Bronchus fibroblast of lung (primary cell): Measurements from ENCODE around the gene VTI1A. TPM values are rescaled to one million over a fixed set of nuclear protein-coding genes. Genes with fewer than 3 reads are reported as not detected.

ENCODE experiments used
- total RNA-seq: library from RNA; depleted of rRNA; stranded (reverse); fragments of >200 nt; gene quantifications from 2 replicates; pipeline ENCODE4 v1.2.3, GENCODE V29; 2015

VTI1A gene
- 18.3 and 21.9 TPM in 2 replicates for total RNA-seq

DNA sequence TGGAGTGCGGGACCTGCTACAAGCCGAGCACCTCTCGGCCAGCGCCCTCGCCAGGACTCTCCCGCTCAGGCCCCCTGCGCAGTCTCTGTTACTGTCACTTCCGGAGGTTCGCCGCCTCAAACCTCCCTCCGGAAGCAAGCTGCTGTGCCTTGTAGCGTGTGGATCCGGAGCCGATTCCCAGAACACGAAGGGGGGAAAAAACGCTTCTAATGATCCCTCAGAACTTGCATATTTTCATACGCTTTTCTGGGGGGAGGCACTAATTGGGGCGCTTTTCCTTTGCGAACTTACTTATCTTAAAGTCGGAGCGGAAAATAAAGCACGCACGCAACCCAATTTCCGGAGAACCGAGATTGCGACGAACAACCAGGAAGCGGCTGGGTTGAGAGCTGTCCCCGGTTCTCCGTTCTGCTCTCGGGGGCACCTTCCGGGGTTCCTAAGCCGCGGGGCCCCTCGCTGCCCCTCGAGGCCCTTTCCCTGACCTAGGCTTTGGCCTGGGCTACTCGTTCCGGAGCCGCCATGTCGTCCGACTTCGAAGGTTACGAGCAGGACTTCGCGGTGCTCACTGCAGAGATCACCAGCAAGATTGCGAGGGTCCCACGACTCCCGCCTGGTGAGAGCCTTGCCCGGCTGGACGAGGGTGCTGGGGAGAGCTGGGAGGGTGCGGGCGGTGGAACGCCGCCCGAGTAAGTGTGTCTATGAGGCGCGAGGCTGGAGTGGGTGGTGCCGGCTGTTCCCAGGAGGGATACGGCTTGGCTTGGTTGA lies at the start of gene VTI1A, which contains the start of gene ZDHHC6:
Gene VTI1A, plus strand, starts transcription at position 361 of the 765 bp plus-strand sequence. Its CDS starts 159 bp downstream, at position 520.
Gene ZDHHC6, minus strand, starts transcription at position 60 of the 765 bp plus-strand sequence. CDS start 1,478 bp downstream, outside the sequence.

Other genes starting within 250 kb of the VTI1A start
- not detected in 2 replicates for gene TECTB, start 163.8 kb upstream of the VTI1A start, total RNA-seq
- gene ACSL5, start 73.1 kb upstream of the VTI1A start, total RNA-seq: 0.30 and 0.84 TPM in 2 replicates
- gene ZDHHC6, start 301 bp upstream of the VTI1A start, total RNA-seq: 13.7 and 18.7 TPM in 2 replicates